HepG2 (cell line): ENCODE measurements around the gene HTRA1. TPM values are rescaled to one million over a fixed set of nuclear protein-coding genes. Genes with fewer than 3 reads are reported as not detected.
A peak's percentile ranks its signal among the peaks of the same experiment; 100 is the strongest.

Experiments used
- ATAC-seq: fragments of 200-7000 bp; cut with Tn5 transposase; 3 replicates; pipeline ENCODE4 v1.9.1; 2020; ENCODE audit warnings: mild to moderate bottlenecking, moderate library complexity
- BruUV-seq: library from RNA; stranded (reverse); fragments of 400-500 nt; replicated peaks from 2 replicates; lab custom pipeline; 2021; lab: Mats Ljungman, UMichigan
- CTCF ChIA-PET: fragments of 300-600 bp; formaldehyde crosslinking; extraction: SDS; loops from one replicate; lab custom pipeline; 2021; ENCODE audit warnings: low total read pairs, inconsistent platforms, low intra/inter-chr PET ratio; lab: Yijun Ruan, JAX
- POLR2A ChIA-PET: fragments of 350-600 bp; sonication (Branson Sonifier 250); formaldehyde crosslinking; loops from one replicate; lab custom pipeline; 2020; ENCODE audit warnings: antibody characterized with exemption, inconsistent platforms; lab: Yijun Ruan, JAX
- DNase-seq: peaks from one replicate; pipeline ENCODE4 v3.0.0-alpha.2; 2015; ENCODE audit warnings: low spot score
- FAIRE-seq: peaks from 3 replicates; lab custom pipeline; 2011; peaks lifted over from hg19 to GRCh38; lab: Jason Lieb, UNC
- H2AFZ ChIP-seq: one replicate; pipeline ENCODE4 v1.6.1; 2011; ENCODE audit warnings: low read length, inconsistent platforms
- H3K27ac ChIP-seq: fragments of 300-600 bp; 3 replicates; pipeline ENCODE4 v1.8.0; 2011; ENCODE audit warnings: mixed run types, mild to moderate bottlenecking, mixed read lengths, low read length, inconsistent platforms; ENCODE audit not compliant: insufficient read depth; ENCODE audit errors: extremely low read length
- H3K27me3 ChIP-seq, 2 experiments: fragments of 200-600 bp in 1 of 2; 2 replicates in 1 of 2; 3 replicates in 1 of 2; pipeline versions ENCODE4 v1.6.0 to v1.8.0; 2011; ENCODE audit warnings: low read length in 2 of 2, mild to moderate bottlenecking in 2 of 2, moderate library complexity in 2 of 2, inconsistent platforms in 1 of 2; ENCODE audit not compliant: insufficient read depth in 2 of 2, control insufficient read depth in 1 of 2
- H3K36me3 ChIP-seq, 2 experiments: fragments of 200-600 bp in 1 of 2; replicated peaks in 1 of 2; 2 replicates in 1 of 2; 3 replicates in 1 of 2; pipeline versions ENCODE4 v1.5.1 to v1.8.0; 2011; ENCODE audit warnings: low read length in 2 of 2, inconsistent platforms in 1 of 2; ENCODE audit not compliant: insufficient read depth in 2 of 2, control insufficient read depth in 1 of 2
- H3K4me1 ChIP-seq: 2 replicates; pipeline ENCODE4 v1.5.1; 2012; ENCODE audit warnings: low read length, inconsistent platforms; ENCODE audit not compliant: insufficient read depth
- H3K4me2 ChIP-seq: 2 replicates; pipeline ENCODE4 v1.6.0; 2011; ENCODE audit warnings: low read depth, low read length, inconsistent platforms
- H3K4me3 ChIP-seq, 3 experiments: fragments of 200-600 bp in 1 of 3; sonication (generic), shearing (Covaris generic) in 1 of 3; replicated peaks in 1 of 3; 2 replicates each; pipeline ENCODE4 v1.5.1; 2011 to 2016; ENCODE audit warnings: low read length in 3 of 3, inconsistent platforms in 2 of 3, low read depth in 2 of 3, mild to moderate bottlenecking in 2 of 3, control low read depth in 1 of 3, mixed read lengths in 1 of 3; ENCODE audit not compliant: insufficient read depth in 1 of 3
- H3K79me2 ChIP-seq: one replicate; pipeline ENCODE4 v1.6.1; 2011; ENCODE audit warnings: low read length, inconsistent platforms; ENCODE audit not compliant: insufficient read depth
- H3K9ac ChIP-seq: 2 replicates; pipeline ENCODE4 v1.6.0; 2011; ENCODE audit warnings: mild to moderate bottlenecking, low read depth, low read length, inconsistent platforms; ENCODE audit not compliant: insufficient read depth
- H3K9me3 ChIP-seq: 2 replicates; pipeline ENCODE4 v1.5.1; 2012; ENCODE audit warnings: mild to moderate bottlenecking, low read length
- H4K20me1 ChIP-seq: 2 replicates; pipeline ENCODE4 v1.6.0; 2011; ENCODE audit warnings: inconsistent platforms, mild to moderate bottlenecking, low read length, moderate library complexity; ENCODE audit not compliant: insufficient read depth
- ATF7-NPFF ChIP-seq: sonication (generic); formaldehyde crosslinking; IDR thresholded peaks from 2 replicates; pipeline ENCODE4 v1.8.1; 2023; ENCODE audit warnings: mild to moderate bottlenecking, low read depth, missing genetic modification reagents, moderate library complexity
- FOSL2 ChIP-seq: sonication (generic); formaldehyde crosslinking; IDR thresholded peaks from 2 replicates; pipeline ENCODE4 v1.4.0; 2020; ENCODE audit warnings: missing genetic modification reagents
- ZNF354B ChIP-seq: sonication (generic); formaldehyde crosslinking; IDR thresholded peaks from 2 replicates; pipeline ENCODE4 v1.8.0; 2022; ENCODE audit warnings: mild to moderate bottlenecking, missing genetic modification reagents
- ZNF451 ChIP-seq: sonication (generic); formaldehyde crosslinking; IDR thresholded peaks from 2 replicates; pipeline ENCODE4 v1.5.0; 2020; ENCODE audit warnings: mild to moderate bottlenecking, missing genetic modification reagents
- WGBS: methylation state at CpG from one replicate; pipeline ENCODE4 v1.1.6; 2017; ENCODE audit warnings: low lambda C conversion rate; 5-methylcytosine and 5-hydroxymethylcytosine counted together
- in situ Hi-C: cut with HindIII; loops from 2 replicates; pipeline ENCODE4 v1.10.0; 2017; ENCODE audit warnings: low pct_unique_long_range_greater_than_20kb; ENCODE audit not compliant: extremely low pct_ligation_motif_present
- intact Hi-C: fragments of 100-400 bp; cut with micrococcal nuclease; formaldehyde crosslinking; loops from one replicate; pipeline ENCODE4 v1.10.0; 2022; ENCODE audit not compliant: unreplicated experiment
- polyA plus RNA-seq, 8 experiments: library from polyadenylated mRNA; depleted of rRNA in 3 of 8; stranded (reverse) in 7 of 8; unstranded in 1 of 8; fragments of >200 nt; fragmentation: Illumina TruSeq in 4 of 8; extraction: Trizol in 4 of 8; gene quantifications; 2 replicates each; pipeline versions ENCODE4 v1.2.1 to v1.2.3, GENCODE V29; 2011 to 2016; ENCODE audit warnings: low read depth in 4 of 8, missing spikeins in 1 of 8, mixed read lengths in 1 of 8; ENCODE audit not compliant: insufficient read depth in 1 of 8
- total RNA-seq, 5 experiments: library from RNA; depleted of rRNA; stranded (reverse); fragments of >200 nt; fragmentation: Illumina TruSeq; extraction: Trizol; gene quantifications; 2 replicates each; pipeline ENCODE4 v1.2.3, GENCODE V29; 2016; ENCODE audit warnings: low read depth in 1 of 5
- TF ChIP-seq, protein P1 (sequence below): sonication (generic); formaldehyde crosslinking; IDR thresholded peaks from 2 replicates; pipeline ENCODE4 v1.4.0; 2020; ENCODE audit warnings: missing genetic modification reagents
- TF ChIP-seq, protein P2 (sequence below), 2 experiments: sonication (generic) in 1 of 2; formaldehyde crosslinking in 1 of 2; IDR thresholded peaks; 2 replicates each; pipeline versions ENCODE4 v1.4.0 to v1.6.1; 2016 to 2020; ENCODE audit warnings: borderline replicate concordance in 1 of 2, low read depth in 1 of 2, mild to moderate bottlenecking in 1 of 2, missing genetic modification reagents in 1 of 2

The HTRA1 gene
- total and polyA plus RNA-seq, 2 of the 13 experiments (the other 11 are each of a cell fraction or from before 2014, with no cell fraction given) = 0.11 to 0.40 TPM

- TF ChIP-seq, protein P1, sequence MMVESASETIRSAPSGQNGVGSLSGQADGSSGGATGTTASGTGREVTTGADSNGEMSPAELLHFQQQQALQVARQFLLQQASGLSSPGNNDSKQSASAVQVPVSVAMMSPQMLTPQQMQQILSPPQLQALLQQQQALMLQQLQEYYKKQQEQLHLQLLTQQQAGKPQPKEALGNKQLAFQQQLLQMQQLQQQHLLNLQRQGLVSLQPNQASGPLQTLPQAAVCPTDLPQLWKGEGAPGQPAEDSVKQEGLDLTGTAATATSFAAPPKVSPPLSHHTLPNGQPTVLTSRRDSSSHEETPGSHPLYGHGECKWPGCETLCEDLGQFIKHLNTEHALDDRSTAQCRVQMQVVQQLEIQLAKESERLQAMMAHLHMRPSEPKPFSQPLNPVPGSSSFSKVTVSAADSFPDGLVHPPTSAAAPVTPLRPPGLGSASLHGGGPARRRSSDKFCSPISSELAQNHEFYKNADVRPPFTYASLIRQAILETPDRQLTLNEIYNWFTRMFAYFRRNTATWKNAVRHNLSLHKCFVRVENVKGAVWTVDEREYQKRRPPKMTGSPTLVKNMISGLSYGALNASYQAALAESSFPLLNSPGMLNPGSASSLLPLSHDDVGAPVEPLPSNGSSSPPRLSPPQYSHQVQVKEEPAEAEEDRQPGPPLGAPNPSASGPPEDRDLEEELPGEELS (CRISPR knock-in tag) = no peak
- TF ChIP-seq ATF7-NPFF (CRISPR knock-in tag) (no peak), ZNF451 (CRISPR knock-in tag) (no peak), ZNF354B (CRISPR knock-in tag) (no peak)
Measured at GRCh38 chr10:122435212-122435827, 26.0 kb upstream of the HTRA1 start (continued).

DNA sequence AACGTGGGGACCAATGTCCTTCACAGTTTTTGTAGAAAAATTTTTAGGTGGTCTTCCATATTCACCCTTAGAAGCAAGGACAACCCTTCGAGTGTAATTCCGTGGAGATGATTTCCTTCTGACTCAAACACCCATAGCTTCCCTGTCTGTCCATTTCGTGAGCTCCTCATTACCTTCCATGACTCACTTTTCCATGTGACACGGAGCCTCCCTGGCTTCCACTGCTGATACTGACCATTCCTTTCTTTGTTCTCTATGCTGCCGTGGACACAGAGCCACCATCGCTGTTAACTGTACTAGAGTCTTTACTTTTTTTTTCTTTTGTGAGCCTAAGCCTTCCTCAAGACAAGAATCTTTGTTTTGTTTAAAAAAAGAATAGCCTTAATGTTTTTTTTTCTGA is 19.4 kb upstream of the HTRA1 start:
- H3K9me3 ChIP-seq = no peaks in the 10 kb centered on the region
- POLR2A ChIA-PET = no interaction called here
- WGBS = 8% methylated on average over 7 of the region's 7 CpGs
- in situ Hi-C loops = no loop called here
- peak; percentile 64; the same call in 1 of the 2 replicates for TF ChIP-seq FOSL2 (CRISPR knock-in tag)
- TF ChIP-seq, protein P2, sequence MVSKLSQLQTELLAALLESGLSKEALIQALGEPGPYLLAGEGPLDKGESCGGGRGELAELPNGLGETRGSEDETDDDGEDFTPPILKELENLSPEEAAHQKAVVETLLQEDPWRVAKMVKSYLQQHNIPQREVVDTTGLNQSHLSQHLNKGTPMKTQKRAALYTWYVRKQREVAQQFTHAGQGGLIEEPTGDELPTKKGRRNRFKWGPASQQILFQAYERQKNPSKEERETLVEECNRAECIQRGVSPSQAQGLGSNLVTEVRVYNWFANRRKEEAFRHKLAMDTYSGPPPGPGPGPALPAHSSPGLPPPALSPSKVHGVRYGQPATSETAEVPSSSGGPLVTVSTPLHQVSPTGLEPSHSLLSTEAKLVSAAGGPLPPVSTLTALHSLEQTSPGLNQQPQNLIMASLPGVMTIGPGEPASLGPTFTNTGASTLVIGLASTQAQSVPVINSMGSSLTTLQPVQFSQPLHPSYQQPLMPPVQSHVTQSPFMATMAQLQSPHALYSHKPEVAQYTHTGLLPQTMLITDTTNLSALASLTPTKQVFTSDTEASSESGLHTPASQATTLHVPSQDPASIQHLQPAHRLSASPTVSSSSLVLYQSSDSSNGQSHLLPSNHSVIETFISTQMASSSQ (IDR thresholded peaks at IDR 0.05; ENCODE audit: low read depth) = no peak
- TF ChIP-seq, protein P2 (CRISPR knock-in tag; IDR thresholded peaks at IDR 0.05; ENCODE audit: borderline replicate concordance) = no peak
- intact Hi-C loops = loop anchor here (10.0 kb wide), 1 partner anchor 123 kb away; the partner anchor contains the start of gene DMBT1
- no TSS peak for BruUV-seq
- no peak overlapping the region for H3K4me2 ChIP-seq
- H2AFZ ChIP-seq = no peak overlapping the region
- H3K79me2 ChIP-seq = no peaks in the 10 kb centered on the region
- H3K9ac ChIP-seq = no peak overlapping the region
- CTCF ChIA-PET = no interaction called here
- no peaks in the 10 kb centered on the region for H3K27me3 ChIP-seq
- no peaks in the 10 kb centered on the region for H3K36me3 ChIP-seq
- no peak overlapping the region for H3K27ac ChIP-seq
- ATAC-seq (peak; percentile 67), FAIRE-seq (no peak), DNase-seq (peak; percentile 16)
- no peak overlapping the region for H3K4me3 ChIP-seq
- H3K4me1 ChIP-seq = peaks cover 13% of the 10 kb centered on the region
- no peaks in the 10 kb centered on the region for H4K20me1 ChIP-seq
